Trophoblast cell (in vitro differentiated cells and primary cell): Measurements from ENCODE around the gene CLEC4D.
A peak's percentile ranks its signal among the peaks of the same experiment; 100 is the strongest.

Experiments
- DNase-seq, 2 donors: peaks; one replicate each; pipeline ENCODE4 v3.0.0-alpha.2; 2016
- H2AFZ ChIP-seq: 2 replicates; pipeline ENCODE4 v1.6.1; 2013; ENCODE audit warnings: low read length, moderate library complexity, mild to moderate bottlenecking; ENCODE audit not compliant: insufficient read depth, poor library complexity
- H2AK5ac ChIP-seq: 2 replicates; pipeline ENCODE4 v1.6.1; 2013; ENCODE audit warnings: mild to moderate bottlenecking, low read length
- H2BK120ac ChIP-seq: 2 replicates; pipeline ENCODE4 v1.6.1; 2013; ENCODE audit warnings: low read length, mild to moderate bottlenecking, moderate library complexity; ENCODE audit not compliant: insufficient read depth, poor library complexity
- H2BK12ac ChIP-seq: 2 replicates; pipeline ENCODE4 v1.6.1; 2013; ENCODE audit warnings: mild to moderate bottlenecking, low read length, moderate library complexity
- H2BK5ac ChIP-seq: 2 replicates; pipeline ENCODE4 v1.6.1; 2013; ENCODE audit warnings: low read length, low read depth, moderate library complexity, mild to moderate bottlenecking; ENCODE audit not compliant: poor library complexity
- H3K14ac ChIP-seq: 2 replicates; pipeline ENCODE4 v1.6.1; 2013; ENCODE audit warnings: mild to moderate bottlenecking, low read length
- H3K18ac ChIP-seq: 2 replicates; pipeline ENCODE4 v1.6.1; 2013; ENCODE audit warnings: mild to moderate bottlenecking, low read length
- H3K23ac ChIP-seq: 2 replicates; pipeline ENCODE4 v1.6.1; 2013; ENCODE audit warnings: low read length
- H3K27ac ChIP-seq: 2 replicates; pipeline ENCODE4 v1.5.1; 2013; ENCODE audit warnings: low read depth, mild to moderate bottlenecking, inconsistent platforms, low read length, moderate library complexity
- H3K27me3 ChIP-seq: 2 replicates; pipeline ENCODE4 v1.6.1; 2013; ENCODE audit warnings: inconsistent platforms, mild to moderate bottlenecking, low read length, moderate library complexity; ENCODE audit not compliant: insufficient read depth
- H3K36me3 ChIP-seq, 2 experiments: 1 replicate in 1 of 2; 2 replicates in 1 of 2; pipeline ENCODE4 v1.6.1; 2013; ENCODE audit warnings: low read length in 2 of 2, mild to moderate bottlenecking in 2 of 2, moderate library complexity in 1 of 2; ENCODE audit not compliant: insufficient read depth in 2 of 2, control insufficient read depth in 1 of 2
- H3K4ac ChIP-seq: 2 replicates; pipeline ENCODE4 v1.6.1; 2013; ENCODE audit warnings: low read depth, mild to moderate bottlenecking, low read length, moderate library complexity
- H3K4me1 ChIP-seq, 2 experiments: 1 replicate in 1 of 2; 2 replicates in 1 of 2; pipeline ENCODE4 v1.6.1; 2013; ENCODE audit warnings: low read length in 2 of 2, mild to moderate bottlenecking in 2 of 2, moderate library complexity in 1 of 2; ENCODE audit not compliant: insufficient read depth in 2 of 2, control insufficient read depth in 1 of 2
- H3K4me2 ChIP-seq: 2 replicates; pipeline ENCODE4 v1.6.1; 2013; ENCODE audit warnings: inconsistent platforms, mild to moderate bottlenecking, low read length, moderate library complexity
- H3K4me3 ChIP-seq: 2 replicates; pipeline ENCODE4 v1.5.1; 2013; ENCODE audit warnings: mild to moderate bottlenecking, low read depth, low read length, inconsistent platforms
- H3K79me1 ChIP-seq: one replicate; pipeline ENCODE4 v1.6.1; 2013; ENCODE audit warnings: low read length
- H3K79me2 ChIP-seq: 2 replicates; pipeline ENCODE4 v1.6.1; 2013; ENCODE audit warnings: low read length, mild to moderate bottlenecking; ENCODE audit not compliant: control insufficient read depth, insufficient read depth, poor library complexity
- H3K9ac ChIP-seq: 2 replicates; pipeline ENCODE4 v1.6.1; 2013; ENCODE audit warnings: mild to moderate bottlenecking, low read length
- H3K9me3 ChIP-seq: 2 replicates; pipeline ENCODE4 v1.6.1; 2013; ENCODE audit warnings: low read depth, mild to moderate bottlenecking, control low read depth, inconsistent platforms, low read length; ENCODE audit not compliant: insufficient read depth
- H4K12ac ChIP-seq: 2 replicates; pipeline ENCODE4 v1.6.1; 2013; ENCODE audit warnings: low read depth, mild to moderate bottlenecking, low read length, moderate library complexity
- H4K8ac ChIP-seq: 2 replicates; pipeline ENCODE4 v1.6.1; 2013; ENCODE audit warnings: low read depth, mild to moderate bottlenecking, low read length, moderate library complexity
- H4K91ac ChIP-seq: one replicate; pipeline ENCODE4 v1.6.1; 2013; ENCODE audit warnings: low read depth, mild to moderate bottlenecking, low read length, moderate library complexity
- WGBS: extraction: QIAGEN DNeasy Blood & Tissue Kit; methylation state at CpG from one replicate; pipeline ENCODE4 v1.1.7; 2013; ENCODE audit warnings: missing lambda C conversion rate; ENCODE audit not compliant: insufficient read length, insufficient coverage; ENCODE audit errors: extremely low coverage; 5-methylcytosine and 5-hydroxymethylcytosine counted together

CLEC4D gene

GRCh38 chr12:8475508-8476203 is 37.6 kb upstream of the CLEC4D start:
- Histone ChIP-seq H3K9ac (no peak overlapping the region), H2AFZ (no peak overlapping the region), H2AK5ac (no peak overlapping the region), H4K91ac (no peak overlapping the region), H2BK5ac (no peak overlapping the region), H3K18ac (no peak overlapping the region), H3K4me1 (no peaks in the 10 kb centered on the region), H3K9me3 (no peaks in the 10 kb centered on the region), H3K27me3 (no peaks in the 10 kb centered on the region), H2BK120ac (no peak overlapping the region), H3K27ac (no peak overlapping the region), H3K4ac (no peak overlapping the region), H4K8ac (no peak overlapping the region), H3K79me1 (no peaks in the 10 kb centered on the region), H2BK12ac (no peak overlapping the region), H3K4me2 (no peak overlapping the region), H3K23ac (no peak overlapping the region), H4K12ac (no peak overlapping the region), H3K79me2 (no peaks in the 10 kb centered on the region), H3K36me3 (no peaks in the 10 kb centered on the region), H3K14ac (no peak overlapping the region), H3K4me3 (no peak overlapping the region)
- DNase-seq = no peak

- no peak overlapping the region for H3K27ac ChIP-seq
- no peak overlapping the region for H2AFZ ChIP-seq
- peaks cover 5% of the 10 kb centered on the region for H3K9me3 ChIP-seq
- H3K4me3 ChIP-seq = no peak overlapping the region
- no peak overlapping the region for H4K8ac ChIP-seq
- H3K18ac ChIP-seq = no peak overlapping the region
- no peak overlapping the region for H3K23ac ChIP-seq
- no CpG with 5 or more reads among the region's 2 CpGs for whole genome bisulfite sequencing
- no peak overlapping the region for H4K91ac ChIP-seq
- H2BK120ac ChIP-seq = no peak overlapping the region
- H3K14ac ChIP-seq = no peak overlapping the region
- H3K4ac ChIP-seq = no peak overlapping the region
- no peak overlapping the region for H3K9ac ChIP-seq
- H3K4me1 ChIP-seq = no peaks in the 10 kb centered on the region
- no peak for DNase-seq
- H3K36me3 ChIP-seq = no peaks in the 10 kb centered on the region
- H3K79me1 ChIP-seq = no peaks in the 10 kb centered on the region
- no peak overlapping the region for H2BK12ac ChIP-seq
- H4K12ac ChIP-seq = no peak overlapping the region
- H3K79me2 ChIP-seq = no peaks in the 10 kb centered on the region
- no peak overlapping the region for H2BK5ac ChIP-seq
- no peaks in the 10 kb centered on the region for H3K27me3 ChIP-seq
- no peak overlapping the region for H3K4me2 ChIP-seq
- no peak overlapping the region for H2AK5ac ChIP-seq
These were observed 30.7 kb upstream of the CLEC4D start for GRCh38 chr12:8482571-8483061.

- Histone ChIP-seq H2BK5ac (no peak overlapping the region), H3K18ac (no peak overlapping the region), H2AFZ (no peak overlapping the region), H2BK120ac (no peak overlapping the region), H3K23ac (peak overlapping the region; percentile 22), H3K79me2 (no peaks in the 10 kb centered on the region), H3K9ac (no peak overlapping the region), H3K36me3 (no peaks in the 10 kb centered on the region), H2BK12ac (no peak overlapping the region), H3K79me1 (no peaks in the 10 kb centered on the region), H3K4me2 (no peak overlapping the region), H3K27ac (no peak overlapping the region), H3K4ac (no peak overlapping the region), H2AK5ac (no peak overlapping the region), H3K9me3 (peaks cover 5% of the 10 kb centered on the region), H3K4me1 (no peaks in the 10 kb centered on the region), H3K27me3 (no peaks in the 10 kb centered on the region), H3K14ac (no peak overlapping the region), H4K91ac (no peak overlapping the region), H4K12ac (no peak overlapping the region), H3K4me3 (peak overlapping the region; percentile 51), H4K8ac (no peak overlapping the region)
- DNase-seq = no peak
These were observed 30.2 kb upstream of the CLEC4D start for GRCh38 chr12:8483079-8483478.

GRCh38 chr12:8491646-8492530 is 21.4 kb upstream of the CLEC4D start:
- no peak overlapping the region for H2AFZ ChIP-seq
- H3K9me3 ChIP-seq = peaks cover 2% of the 10 kb centered on the region
- no peaks in the 10 kb centered on the region for H3K79me2 ChIP-seq
- no peak overlapping the region for H2BK5ac ChIP-seq
- no peaks in the 10 kb centered on the region for H3K36me3 ChIP-seq
- H3K79me1 ChIP-seq = no peaks in the 10 kb centered on the region
- no peak overlapping the region for H4K12ac ChIP-seq
- no peak overlapping the region for H4K91ac ChIP-seq
- no peak overlapping the region for H3K4me2 ChIP-seq
- no peak overlapping the region for H3K4me3 ChIP-seq
- no peak overlapping the region for H3K4ac ChIP-seq
- no peak overlapping the region for H3K9ac ChIP-seq
- H3K23ac ChIP-seq = no peak overlapping the region
- no peak overlapping the region for H3K18ac ChIP-seq
- WGBS = no CpG with 5 or more reads among the region's 5 CpGs
- H2AK5ac ChIP-seq = no peak overlapping the region
- no peaks in the 10 kb centered on the region for H3K4me1 ChIP-seq
- no peak for DNase-seq
- H3K27ac ChIP-seq = no peak overlapping the region
- no peak overlapping the region for H2BK12ac ChIP-seq
- H2BK120ac ChIP-seq = no peak overlapping the region
- no peak overlapping the region for H4K8ac ChIP-seq
- H3K14ac ChIP-seq = no peak overlapping the region
- no peaks in the 10 kb centered on the region for H3K27me3 ChIP-seq
